Stimulated activated CD4-positive, alpha-beta T cell treated with anti-CD3 and anti-CD28 coated beads, Interleukin-1b, Interleukin-23, amount 100 ng/mL, for 24 hours (primary cell): ENCODE measurements around the gene CNKSR3.

ENCODE experiments used
- DNase-seq, 4 experiments: peaks; one replicate each; pipeline ENCODE4 v3.0.0-alpha.2; 2020; ENCODE audit warnings: low read depth in 4 of 4, low spot score in 1 of 4

The CNKSR3 gene

GRCh38 chr6:154428897-154429296 lies 81.6 kb downstream of the CNKSR3 start:
- no peak for DNase-seq

GRCh38 chr6:154427446-154427845 lies 83.0 kb downstream of the CNKSR3 start:
- no peak for DNase-seq

- DNase-seq: no peak
Measured at GRCh38 chr6:154426997-154427396, 83.5 kb downstream of the CNKSR3 start.

- no peak for DNase-seq
Measured at GRCh38 chr6:154425034-154425433, 85.5 kb downstream of the CNKSR3 start.

- DNase-seq: no peak
Measured at GRCh38 chr6:154414021-154414813, 96.3 kb downstream of the CNKSR3 start.

GRCh38 chr6:154412106-154412820 lies 98.2 kb downstream of the CNKSR3 start:
- DNase-seq: no peak

GRCh38 chr6:154411076-154411475 lies 99.4 kb downstream of the CNKSR3 start:
- no peak for DNase-seq

GRCh38 chr6:154410619-154411072 lies 99.8 kb downstream of the CNKSR3 start:
- DNase-seq: peak in 2 of 4 experiments; percentile 11 to 44

- DNase-seq: no peak
Measured at GRCh38 chr6:154408891-154409500, 101.5 kb downstream of the CNKSR3 start.

- no peak for DNase-seq
Measured at GRCh38 chr6:154407440-154407839, 103.0 kb downstream of the CNKSR3 start.

GRCh38 chr6:154406869-154407268 lies 103.6 kb downstream of the CNKSR3 start:
- DNase-seq: no peak

GRCh38 chr6:154406301-154406700 lies 104.2 kb downstream of the CNKSR3 start:
- no peak for DNase-seq

GRCh38 chr6:154404791-154405400 lies 105.6 kb downstream of the CNKSR3 start:
- DNase-seq: no peak

- no peak for DNase-seq
Measured at GRCh38 chr6:154403788-154404187, 106.7 kb downstream of the CNKSR3 start.

GRCh38 chr6:154402081-154402780 lies 108.3 kb downstream of the CNKSR3 start:
- DNase-seq: no peak

GRCh38 chr6:154399097-154399496 lies 111.4 kb downstream of the CNKSR3 start:
- DNase-seq: no peak

- DNase-seq: no peak
Measured at GRCh38 chr6:154397491-154398195, 112.8 kb downstream of the CNKSR3 start.

GRCh38 chr6:154395878-154396277 lies 114.6 kb downstream of the CNKSR3 start:
- no peak for DNase-seq

GRCh38 chr6:154395316-154395715 lies 115.2 kb downstream of the CNKSR3 start:
- no peak for DNase-seq

GRCh38 chr6:154394571-154394970 lies 115.9 kb downstream of the CNKSR3 start:
- DNase-seq: no peak
